GM21423 (cell line): Measurements from ENCODE around the gene TLE7.

Source experiments
- ATAC-seq: cut with Tn5 transposase; IDR thresholded peaks from one replicate; pipeline ENCODE4 v1.9.1; 2021; ENCODE audit warnings: mild to moderate bottlenecking, moderate library complexity; ENCODE audit not compliant: unreplicated experiment

TLE7 gene

DNA sequence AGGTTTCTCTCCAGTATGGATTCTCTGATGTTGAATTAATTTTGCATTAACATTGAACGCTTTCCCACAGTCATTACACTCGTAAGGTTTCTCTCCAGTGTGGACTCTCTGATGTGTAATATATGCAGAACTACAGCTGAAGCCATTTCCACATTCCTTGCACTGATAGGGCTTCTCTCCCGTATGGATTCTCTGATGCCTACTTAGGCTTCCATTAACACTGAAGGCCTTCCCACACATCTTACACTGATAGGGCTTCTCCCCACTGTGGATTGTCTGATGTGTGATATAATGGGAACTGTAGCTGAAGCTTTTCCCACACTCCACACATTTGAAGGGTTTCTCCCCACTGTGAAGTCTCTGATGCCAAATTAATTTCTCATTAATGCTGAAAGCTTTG, 7.2 kb upstream of the TLE7 start:
- ATAC-seq, result no peak

DNA sequence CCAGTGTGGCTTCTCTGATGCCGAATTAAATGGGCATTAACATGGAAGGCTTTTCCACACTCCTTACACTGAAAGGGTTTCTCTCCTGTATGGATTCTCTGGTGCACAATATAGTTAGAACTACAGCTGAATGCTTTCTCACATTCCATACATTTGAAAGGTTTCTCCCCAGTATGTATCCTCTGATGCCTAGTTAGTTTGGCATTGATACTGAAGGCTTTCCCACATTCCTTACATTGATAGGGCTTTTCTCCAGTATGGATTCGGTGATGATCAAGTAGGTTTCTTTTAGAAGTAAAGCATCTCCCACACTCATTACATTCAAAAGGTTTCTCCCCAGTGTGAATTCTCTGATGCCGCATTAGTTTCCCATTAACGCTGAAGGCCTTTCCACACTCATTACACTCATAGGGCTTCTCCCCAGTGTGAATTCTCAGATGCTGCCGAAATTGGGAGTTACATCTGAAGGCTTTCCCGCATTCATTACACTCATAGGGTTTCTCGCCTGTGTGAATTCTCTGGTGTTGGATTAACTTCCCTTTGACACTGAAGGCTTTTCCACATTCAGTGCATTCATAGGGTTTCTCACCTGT, 6.5 kb upstream of the TLE7 start:
- ATAC-seq, result no peak

DNA sequence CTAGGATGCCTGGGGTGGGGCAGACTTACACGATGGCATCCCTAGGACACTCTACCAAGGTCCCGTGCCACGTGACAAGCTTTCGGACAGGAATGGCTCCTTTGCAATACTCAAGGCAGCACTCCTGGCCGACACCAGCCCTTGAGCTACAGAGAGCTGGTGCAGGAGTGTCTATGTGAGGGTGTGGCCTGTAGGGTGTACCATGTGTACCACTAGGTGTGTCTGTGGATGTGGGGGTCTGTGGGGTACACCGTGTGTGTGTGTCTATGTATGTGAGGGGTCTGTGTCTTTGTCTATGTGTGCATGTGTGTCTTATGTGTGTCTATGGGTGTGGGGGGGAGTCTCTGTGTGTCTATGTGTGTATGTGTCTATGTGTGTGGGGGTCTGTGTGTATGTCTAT, 1.9 kb upstream of the TLE7 start:
- ATAC-seq, result no peak

DNA sequence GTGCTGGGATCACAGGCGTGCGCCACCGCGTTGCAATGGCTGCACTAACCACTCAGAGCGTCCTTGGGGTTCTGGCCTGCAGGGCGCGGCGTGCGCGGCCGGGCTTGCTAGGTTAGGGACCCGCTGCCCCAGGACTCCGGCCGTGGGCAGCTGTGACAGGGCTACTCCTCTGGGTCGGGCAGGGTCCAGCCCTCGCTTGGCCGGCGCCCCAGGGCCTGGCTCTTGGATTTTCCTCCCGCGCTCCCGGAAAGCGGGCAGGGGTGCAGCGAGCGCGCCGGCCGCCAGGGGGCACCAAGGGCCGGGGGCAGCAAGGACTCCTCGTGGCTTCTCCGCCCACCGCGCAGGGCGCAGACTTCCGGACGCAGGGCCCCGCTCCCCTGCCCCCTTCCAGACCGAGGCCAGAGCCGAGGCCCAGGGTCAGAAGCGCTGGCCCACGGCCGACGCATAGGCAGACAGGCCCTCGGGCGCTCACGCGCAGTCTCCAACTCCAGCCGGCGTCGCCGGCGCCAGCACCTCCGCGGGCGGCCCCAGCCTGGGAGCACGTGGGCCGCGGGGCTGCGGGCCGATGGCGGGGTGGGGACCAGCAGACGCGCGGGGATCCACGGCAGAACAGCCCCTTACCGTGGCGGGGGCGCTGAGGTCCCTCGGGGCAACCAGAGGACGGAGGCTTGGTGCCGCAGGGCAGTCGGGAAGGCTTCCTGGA, 355 bp downstream of the TLE7 start:
- no peak for ATAC-seq

DNA sequence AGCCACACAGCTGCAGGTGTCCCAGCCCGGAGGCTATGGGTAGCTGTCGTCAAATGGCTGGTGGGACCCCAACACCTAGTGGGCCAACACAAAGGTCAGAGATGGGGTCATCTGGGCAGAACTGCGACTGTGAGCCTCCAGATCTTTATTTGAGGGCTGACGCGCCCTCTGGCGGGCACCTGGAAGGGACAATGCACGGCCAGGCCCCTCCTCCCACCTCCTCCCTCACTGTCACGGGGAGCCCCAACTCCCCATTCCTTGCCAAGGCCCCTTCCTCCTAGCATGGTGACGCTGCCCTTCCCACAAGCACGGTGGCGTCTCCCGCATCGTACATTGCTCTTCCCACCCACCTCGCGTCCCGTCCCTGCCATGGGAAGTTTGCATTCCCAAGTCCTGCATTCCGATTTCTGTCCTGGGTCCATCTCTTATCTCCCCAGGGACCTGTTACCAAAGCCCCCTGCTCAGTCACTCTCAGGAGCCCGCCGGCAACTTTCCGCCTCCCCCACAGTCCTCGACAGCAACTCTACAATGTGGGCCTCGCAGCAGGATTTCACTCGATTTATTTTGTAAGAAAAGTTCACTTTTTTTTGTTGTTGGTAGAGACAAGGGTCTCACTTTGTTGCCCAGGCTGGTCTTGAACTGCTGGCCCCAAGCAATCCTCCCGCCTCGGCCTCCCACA, 1.0 kb downstream of the TLE7 start:
- no peak for ATAC-seq

DNA sequence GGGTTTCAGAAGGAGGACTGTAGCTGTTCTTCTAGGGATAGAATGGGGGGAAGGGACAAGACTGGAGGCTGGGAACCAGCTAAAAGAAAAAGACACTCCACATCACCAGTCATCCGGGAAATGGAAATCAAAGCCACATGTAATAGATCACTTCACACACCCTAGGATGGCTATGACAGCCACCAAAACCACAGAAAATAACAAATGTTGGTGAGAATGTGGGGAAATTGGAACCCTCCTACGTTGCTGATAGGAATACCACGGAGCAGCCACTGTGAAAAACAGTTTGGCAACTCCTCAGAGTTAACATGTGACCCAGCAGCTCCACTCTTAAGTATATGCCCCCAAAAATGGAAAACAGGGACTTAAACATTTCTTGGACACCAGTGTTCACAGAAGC, 2.3 kb downstream of the TLE7 start:
- no peak for ATAC-seq

DNA sequence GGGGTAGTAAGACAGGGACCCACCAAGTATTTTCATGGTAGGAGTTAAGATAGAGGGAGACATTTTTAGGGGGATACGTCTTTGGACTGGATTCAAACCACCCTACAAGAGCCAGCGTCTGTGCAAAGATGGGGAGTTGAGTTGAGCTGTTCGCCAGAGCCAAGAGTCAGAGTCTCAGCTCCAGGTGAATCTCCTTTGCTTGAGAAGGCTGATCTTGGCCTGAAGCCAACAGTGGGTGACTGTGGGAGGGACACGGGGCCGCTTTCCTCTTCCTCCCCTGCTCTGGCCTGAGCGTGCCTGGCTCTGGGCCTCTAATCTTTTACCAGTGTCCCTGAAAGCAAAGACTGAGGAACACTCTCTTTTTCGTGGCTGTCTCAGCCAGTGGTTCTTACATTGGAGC, 5.4 kb downstream of the TLE7 start:
- no peak for ATAC-seq

DNA sequence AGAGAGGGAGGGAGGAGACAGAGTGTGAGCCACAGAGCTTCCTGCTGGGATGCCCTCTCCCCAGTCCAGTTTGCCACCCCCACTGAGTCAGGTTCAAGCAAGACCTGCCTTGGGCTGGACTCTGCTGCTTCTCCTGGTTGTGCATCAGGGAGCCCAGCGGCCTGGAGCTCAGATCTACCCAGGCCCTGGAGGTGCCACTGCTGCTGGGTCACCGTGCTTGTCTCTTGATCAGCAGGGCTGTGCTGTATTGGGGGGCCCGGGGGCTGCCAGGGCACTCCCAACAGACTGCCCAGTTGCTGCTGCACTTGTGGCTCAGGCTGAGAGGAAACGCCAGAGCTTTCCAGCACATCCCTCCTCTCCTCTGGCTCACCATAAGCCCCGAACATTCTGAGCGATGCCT, 8.9 kb downstream of the TLE7 start:
- no peak for ATAC-seq

DNA sequence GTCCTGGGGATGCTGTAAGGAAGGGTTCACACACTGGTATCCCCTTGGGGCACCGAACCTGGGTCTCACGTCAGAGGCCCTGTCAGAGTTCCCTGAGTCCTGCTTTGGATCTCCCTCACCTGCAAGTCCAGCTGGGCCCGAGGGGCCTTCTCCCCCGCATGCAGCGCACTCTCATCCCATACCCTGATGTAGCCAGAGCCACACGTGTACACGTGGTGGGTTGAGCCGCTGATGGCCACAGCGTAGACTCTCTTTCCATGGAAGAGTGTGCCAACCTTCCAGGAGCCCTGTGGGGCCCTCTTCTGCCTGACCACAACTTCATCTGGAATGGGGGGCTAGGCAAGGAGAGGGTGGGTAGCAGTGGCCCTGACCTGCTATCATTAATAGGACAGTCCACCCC, 9.9 kb downstream of the TLE7 start:
- ATAC-seq, result no peak

DNA sequence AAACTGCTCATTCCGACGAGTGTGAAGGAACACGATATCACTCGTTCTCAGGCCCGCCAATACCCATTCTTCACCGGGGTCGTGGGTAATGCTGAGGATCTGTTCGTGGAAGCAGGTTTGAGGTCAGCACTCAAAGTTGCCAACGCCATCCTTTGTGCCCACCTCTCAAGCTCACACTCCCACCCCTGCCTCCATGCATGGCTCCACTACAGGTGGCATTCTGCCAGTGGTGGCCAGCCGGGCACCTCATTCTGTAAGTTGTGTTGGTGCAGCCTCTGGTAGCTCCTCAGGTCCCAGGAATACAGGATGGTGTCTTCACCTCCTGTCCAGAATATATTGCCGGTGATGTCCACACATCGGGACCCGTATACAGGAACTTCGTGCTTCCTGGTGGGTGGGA, 10.7 kb downstream of the TLE7 start:
- no peak for ATAC-seq

DNA sequence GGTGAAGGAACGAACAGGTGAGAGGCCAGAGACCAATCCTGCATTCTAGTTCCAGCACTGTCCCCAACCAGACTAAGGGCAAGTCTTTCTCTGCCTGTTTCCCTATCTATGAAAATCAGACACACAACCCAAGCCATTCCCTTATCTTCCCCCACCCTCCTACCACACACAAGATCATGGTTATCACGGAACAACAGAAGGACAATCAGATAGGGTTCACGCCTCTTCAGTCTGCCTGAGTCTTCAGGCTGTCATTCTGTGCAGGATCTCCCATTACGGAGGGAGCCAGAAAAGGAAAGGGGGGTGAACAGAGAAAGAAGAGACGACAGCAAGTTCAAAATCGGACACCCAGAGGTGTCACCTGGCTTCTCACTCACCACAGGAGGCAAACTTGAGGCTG, 11.1 kb downstream of the TLE7 start:
- ATAC-seq, result no peak

DNA sequence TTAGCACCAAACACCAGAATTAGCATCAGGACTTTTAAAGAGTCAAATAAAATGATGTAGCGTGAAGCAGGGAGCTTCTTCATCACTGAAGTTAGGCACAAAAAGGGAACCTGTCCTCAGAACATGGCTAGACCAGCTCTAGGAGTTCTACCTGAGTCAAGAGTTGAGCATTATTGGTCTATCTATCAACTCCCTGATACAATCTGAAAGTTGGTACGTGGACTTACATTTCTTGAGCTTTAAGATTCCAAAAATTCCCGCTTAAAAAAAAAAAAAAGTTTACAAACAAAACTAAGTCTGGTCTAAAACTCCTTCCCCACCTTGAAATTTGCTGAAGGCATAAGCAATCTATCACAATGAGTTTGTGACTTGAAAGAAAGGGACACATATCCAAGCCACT, 12.3 kb downstream of the TLE7 start:
- ATAC-seq, result no peak

DNA sequence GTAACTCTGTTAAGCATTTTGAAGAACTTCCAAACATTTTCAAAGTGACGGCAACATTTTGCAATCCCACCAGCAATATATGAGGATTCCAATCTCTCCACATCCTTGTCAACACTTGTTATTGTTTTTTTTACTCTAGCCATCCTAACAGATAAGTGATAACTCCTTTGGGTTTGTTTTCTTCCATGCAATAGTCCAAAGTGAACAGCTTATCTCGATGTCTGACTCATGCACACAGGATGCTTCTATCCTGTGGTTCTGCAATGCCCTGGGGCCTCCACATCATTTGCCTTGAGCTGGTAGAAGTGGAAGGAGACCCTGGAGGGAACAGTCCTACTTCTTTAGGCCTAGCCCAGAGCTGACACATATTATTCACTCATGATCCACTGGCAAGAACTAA, 13.0 kb downstream of the TLE7 start:
- ATAC-seq, result no peak

DNA sequence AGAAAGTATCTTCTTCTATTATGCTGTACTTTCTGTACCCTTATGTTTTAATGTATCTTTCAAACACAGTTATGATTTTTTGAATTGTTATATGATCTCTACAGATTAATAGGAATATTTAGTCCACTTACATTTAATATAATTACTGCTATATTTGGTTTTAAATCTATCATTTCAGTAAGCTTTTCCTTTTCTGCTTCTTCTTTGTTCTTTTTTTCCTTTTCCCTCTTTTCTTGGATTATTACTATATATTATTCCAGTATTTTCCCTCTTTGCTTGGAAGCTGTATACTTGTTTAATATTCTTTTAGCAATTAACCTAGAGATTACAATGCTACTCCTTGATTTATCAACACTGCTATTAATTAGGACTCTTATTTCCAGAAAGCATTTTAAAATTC, 13.5 kb downstream of the TLE7 start:
- ATAC-seq, result no peak

DNA sequence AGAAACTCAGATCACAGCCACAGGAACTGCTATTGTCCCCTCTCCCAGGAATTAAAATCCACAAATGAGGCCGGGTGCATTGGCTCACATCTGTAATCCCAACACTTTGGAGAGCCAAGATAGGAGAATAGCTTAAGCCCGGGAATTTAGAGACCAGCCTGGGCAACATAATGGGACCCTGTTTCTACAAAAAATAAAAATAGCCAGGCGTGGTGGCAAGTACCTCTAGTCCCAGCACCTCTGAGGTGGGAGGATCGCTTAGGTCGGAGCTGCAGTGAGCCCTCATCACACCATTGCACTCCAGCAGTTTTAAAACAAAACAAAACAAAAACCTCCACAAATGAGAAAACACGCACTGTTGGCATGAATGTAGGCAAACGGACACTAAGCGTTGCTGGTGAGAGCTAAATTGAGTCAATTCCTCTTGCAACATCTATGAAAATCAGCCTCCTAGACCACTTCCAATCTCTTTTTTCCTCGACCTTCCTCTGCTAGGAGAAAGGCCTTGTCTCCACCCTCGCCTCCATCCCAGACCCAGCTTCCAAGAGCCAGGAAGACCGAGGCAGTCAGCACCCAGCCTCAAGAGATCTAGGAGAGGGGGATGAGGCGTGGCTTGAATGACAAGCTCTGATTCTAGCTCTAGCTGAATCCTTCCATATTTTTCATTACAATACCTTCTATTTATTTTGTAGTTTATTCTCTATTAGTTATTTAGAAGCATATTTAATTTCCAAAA, 14.8 kb downstream of the TLE7 start:
- no peak for ATAC-seq

DNA sequence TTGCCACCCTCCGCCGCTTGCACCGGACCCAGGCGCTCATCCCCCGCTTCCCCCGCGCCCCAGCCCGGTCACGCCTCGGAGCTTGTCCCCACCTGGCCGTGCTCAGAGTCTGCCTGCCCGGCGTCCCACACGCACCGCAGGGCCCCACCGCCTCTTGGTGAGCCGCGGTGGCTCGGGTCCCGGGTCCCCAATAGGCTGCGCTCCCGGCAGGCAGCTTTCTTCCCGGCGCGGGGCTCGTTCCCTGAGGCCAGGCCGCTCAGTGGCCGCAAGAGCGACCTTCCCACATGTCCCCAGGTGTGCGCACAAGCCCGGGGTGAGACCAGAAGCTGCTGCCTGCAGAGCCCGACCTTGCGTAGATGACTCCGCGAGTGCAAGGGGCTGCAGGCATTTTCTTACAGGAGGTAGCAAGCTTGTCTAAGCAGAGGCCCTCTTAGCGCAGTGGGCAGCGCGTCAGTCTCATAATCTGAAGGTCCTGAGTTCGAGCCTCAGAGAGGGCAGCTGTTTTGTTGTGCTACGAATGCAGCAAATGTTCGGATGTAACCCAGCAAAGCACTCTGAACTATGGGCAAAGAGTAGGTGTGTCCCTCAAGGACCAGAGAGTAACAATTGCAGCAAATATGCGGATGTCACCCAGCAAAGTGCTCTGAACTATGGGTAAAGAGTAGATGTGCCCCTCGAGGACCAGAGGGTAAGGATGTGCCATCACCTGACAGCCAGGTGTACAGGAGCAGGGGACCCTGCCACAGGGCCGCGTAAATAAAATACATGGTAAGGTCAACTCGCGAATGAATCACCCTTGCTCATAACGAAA, 15.6 kb downstream of the TLE7 start:
- peak; percentile 61 for ATAC-seq

DNA sequence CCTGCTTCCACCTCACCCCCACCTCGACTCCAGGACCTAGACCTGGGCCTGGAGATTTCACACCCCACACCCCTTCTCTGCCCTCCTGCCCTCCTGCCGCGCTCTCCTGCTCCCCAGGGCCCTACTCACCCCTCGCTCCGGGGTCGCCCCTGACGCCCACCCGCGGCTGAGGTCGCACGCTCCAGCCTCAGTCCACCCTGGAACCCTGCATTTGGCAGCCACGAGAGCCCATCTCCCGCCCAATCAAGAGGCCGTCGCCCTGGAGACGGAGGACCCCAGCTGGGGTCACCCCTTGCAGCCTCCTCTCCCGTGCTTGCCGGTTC, 16.1 kb downstream of the TLE7 start:
- no peak for ATAC-seq

DNA sequence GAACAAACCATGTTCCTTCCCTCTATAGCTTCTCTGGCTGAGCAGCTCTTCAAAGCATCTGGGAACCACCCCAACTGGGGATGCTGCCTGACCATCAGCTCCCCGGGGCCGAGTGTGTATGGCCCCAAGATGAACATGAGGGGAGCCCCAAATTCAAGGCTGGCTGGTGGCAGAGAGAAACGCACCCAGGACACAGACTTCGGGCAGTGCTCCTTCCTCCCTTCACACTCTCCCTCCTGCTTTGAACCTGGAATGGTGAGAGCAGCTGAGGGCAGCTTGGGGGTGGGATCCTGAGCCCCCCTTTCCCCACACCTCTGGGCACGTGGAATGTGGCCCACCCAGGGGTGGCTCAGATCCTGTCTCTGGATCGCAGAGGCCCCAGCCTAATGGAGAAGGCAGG, 17.2 kb downstream of the TLE7 start:
- ATAC-seq, result no peak

DNA sequence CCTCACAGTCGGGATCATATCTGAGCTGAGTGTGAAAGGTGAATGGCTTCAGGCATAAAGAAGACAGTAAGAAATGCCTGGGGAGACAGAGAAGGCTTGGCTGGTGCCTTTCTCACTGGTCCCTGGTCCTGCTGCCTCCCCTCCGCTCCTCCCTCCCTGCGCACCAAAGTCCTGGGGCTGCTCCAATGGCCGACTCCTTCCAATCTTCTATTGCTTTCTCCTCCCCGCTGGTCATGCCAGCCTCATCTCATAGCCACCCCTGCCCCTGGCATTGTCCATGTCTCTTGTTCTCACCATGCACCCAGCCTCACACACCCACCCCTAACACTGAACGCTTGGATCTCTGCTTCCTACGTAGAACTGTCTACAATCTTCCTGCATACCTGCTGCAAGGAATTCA, 18.0 kb downstream of the TLE7 start:
- no peak for ATAC-seq

DNA sequence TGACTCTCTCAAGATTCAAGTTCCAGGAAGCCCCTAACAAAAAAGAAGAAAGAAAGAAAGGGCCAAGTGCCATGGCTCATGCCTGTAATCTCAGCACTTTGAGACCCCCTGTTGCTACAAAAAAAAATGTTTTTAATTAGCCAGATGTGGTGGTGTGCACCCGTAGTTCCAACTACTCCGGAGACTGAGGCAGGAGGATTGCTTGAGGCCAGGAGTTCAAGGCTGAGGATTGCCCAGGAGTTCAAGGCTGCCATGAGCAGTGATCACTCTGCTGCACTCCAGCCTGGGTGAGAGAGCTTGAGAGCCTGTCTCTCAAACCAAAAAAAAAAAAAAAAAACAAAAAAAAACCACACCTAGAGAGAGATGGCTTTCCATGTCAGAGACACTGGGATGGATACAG, 18.8 kb downstream of the TLE7 start:
- ATAC-seq, result no peak

DNA sequence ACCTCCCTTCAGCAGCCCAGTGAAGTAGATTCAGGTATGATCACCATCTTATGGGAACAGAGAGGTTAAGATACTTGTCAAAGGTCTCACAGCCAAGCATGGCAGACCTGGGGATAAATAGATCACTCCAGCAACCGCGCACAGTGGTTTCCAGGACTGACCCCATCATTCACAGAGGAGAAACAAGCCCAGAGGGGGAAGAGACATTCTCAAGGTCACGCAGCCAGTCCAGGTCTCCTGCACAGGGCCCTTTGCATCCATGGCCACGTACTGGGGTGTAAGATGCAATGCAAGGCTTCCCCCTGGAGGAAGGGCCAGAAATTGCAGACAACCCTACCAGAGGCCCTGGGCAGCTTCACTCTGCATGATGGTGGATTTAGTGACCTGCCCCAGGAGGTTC, 19.9 kb downstream of the TLE7 start:
- no peak for ATAC-seq
